MCF 10A (cell line): ENCODE results near the gene DNAH6. TPM values are rescaled to one million over a fixed set of nuclear protein-coding genes. Genes with fewer than 3 reads are reported as not detected.

Experiments used
- BruUV-seq: library from RNA; stranded (reverse); fragments of 400-500 nt; replicated peaks from 2 replicates; lab custom pipeline; 2021; lab: Mats Ljungman, UMichigan
- CTCF ChIA-PET: fragments of 300-600 bp; sonication (Branson Sonifier 250); formaldehyde crosslinking; extraction: SDS; loops from one replicate; lab custom pipeline; 2021; ENCODE audit warnings: antibody characterized with exemption, inconsistent platforms; lab: Yijun Ruan, JAX
- POLR2A ChIA-PET: fragments of 300-600, 350-650 bp; sonication (Branson Sonifier 250); formaldehyde crosslinking; extraction: SDS; loops from one replicate; lab custom pipeline; 2020; ENCODE audit warnings: antibody characterized with exemption, inconsistent platforms; lab: Yijun Ruan, JAX
- DNase-seq: peaks from one replicate; pipeline ENCODE4 v3.0.0-alpha.2; 2018; ENCODE audit not compliant: unreplicated experiment
- H3K27ac Mint-ChIP-seq: one replicate; pipeline ENCODE4 v1.8.0; 2022; ENCODE audit warnings: mild to moderate bottlenecking, low read depth, mixed read lengths; ENCODE audit not compliant: unreplicated experiment
- H3K27me3 Mint-ChIP-seq: one replicate; pipeline ENCODE4 v1.8.0; 2022; ENCODE audit warnings: mixed read lengths; ENCODE audit not compliant: insufficient read depth, unreplicated experiment
- H3K36me3 Mint-ChIP-seq: one replicate; pipeline ENCODE4 v1.8.0; 2022; ENCODE audit warnings: mild to moderate bottlenecking, moderate library complexity, mixed read lengths; ENCODE audit not compliant: insufficient read depth, unreplicated experiment
- H3K4me1 Mint-ChIP-seq: one replicate; pipeline ENCODE4 v1.8.0; 2022; ENCODE audit warnings: mixed read lengths; ENCODE audit not compliant: insufficient read depth, unreplicated experiment
- H3K4me3 Mint-ChIP-seq: one replicate; pipeline ENCODE4 v1.8.0; 2022; ENCODE audit warnings: mild to moderate bottlenecking, moderate library complexity, mixed read lengths; ENCODE audit not compliant: unreplicated experiment
- H3K9me3 Mint-ChIP-seq: one replicate; pipeline ENCODE4 v1.8.0; 2022; ENCODE audit warnings: mixed read lengths; ENCODE audit not compliant: unreplicated experiment
- CTCF ChIP-seq: fragments of 200-600 bp; IDR thresholded peaks from one replicate; pipeline ENCODE4 v1.8.0; 2022; ENCODE audit warnings: antibody characterized with exemption, mild to moderate bottlenecking; ENCODE audit not compliant: unreplicated experiment
- intact Hi-C: fragments of 100-400 bp; cut with micrococcal nuclease; formaldehyde crosslinking; loops from 2 replicates; pipeline ENCODE4 v1.14.1; 2022
- total RNA-seq: library from RNA; stranded (reverse); gene quantifications from 2 replicates; pipeline ENCODE4 v1.2.3, GENCODE V29; 2022

DNAH6 gene
- total RNA-seq, 1 experiment from 2014 or later = 0.14 TPM

DNA sequence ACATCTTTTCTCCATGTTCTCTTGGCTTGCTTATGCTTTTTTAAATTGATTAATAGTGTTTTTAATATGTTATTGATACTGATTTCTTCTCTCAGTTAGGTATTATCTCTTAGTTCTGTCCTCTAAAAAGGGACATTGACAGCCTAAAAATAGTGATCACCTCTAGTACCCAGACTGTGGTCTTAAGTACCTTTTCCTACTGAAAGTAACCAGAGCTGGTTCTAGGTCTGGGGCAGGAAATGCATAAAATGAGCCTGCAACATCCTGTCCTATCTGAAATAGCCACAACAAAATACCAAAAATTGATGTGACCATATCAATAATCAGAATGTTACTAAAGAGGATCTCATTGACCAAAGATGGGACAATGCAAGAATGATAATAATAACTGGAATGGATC lies 113.3 kb downstream of the DNAH6 start:
- intact Hi-C loops = no loop called here
- CTCF ChIA-PET = interaction anchor here (0.6 to 4.3 kb wide), 4 partner anchors 10 to 220 kb away, joined by 3 to 16 read pairs (median 9); no protein-coding TSS in a partner anchor
- Mint-ChIP-seq H3K4me1 (peaks cover 5% of the 10 kb centered on the region), H3K36me3 (no peaks in the 10 kb centered on the region), H3K27ac (no peak overlapping the region), H3K27me3 (no peaks in the 10 kb centered on the region), H3K4me3 (no peak overlapping the region), H3K9me3 (no peaks in the 10 kb centered on the region)
- no peak for DNase-seq
- TF ChIP-seq CTCF = no peak
- POLR2A ChIA-PET = no interaction called here
- BruUV-seq = no TSS peak

- no peak overlapping the region for H3K27ac Mint-ChIP-seq
- peak; percentile 47 for DNase-seq
- H3K4me1 Mint-ChIP-seq = peaks cover 5% of the 10 kb centered on the region
- intact Hi-C loops = loop anchor here (1.0 to 5.0 kb wide), 5 partner anchors 136 to 296 kb away; partner anchors contain the start of gene TRABD2A
- H3K9me3 Mint-ChIP-seq = no peaks in the 10 kb centered on the region
- no peak overlapping the region for H3K4me3 Mint-ChIP-seq
- BruUV-seq = no TSS peak
- no peaks in the 10 kb centered on the region for H3K27me3 Mint-ChIP-seq
- H3K36me3 Mint-ChIP-seq = no peaks in the 10 kb centered on the region
- TF ChIP-seq CTCF = peak; percentile 70
- ChIA-PET POLR2A (interaction anchor here (0.7 to 1.0 kb wide), 2 partner anchors 129 to 210 kb away, joined by 4 to 5 read pairs; no protein-coding TSS in a partner anchor), CTCF (interaction anchor here (0.6 to 4.3 kb wide), 10 partner anchors 9 to 316 kb away, joined by 3 to 16 read pairs (median 4); no protein-coding TSS in a partner anchor)
Observed at GRCh38 chr2:84631047-84631446, 114.7 kb downstream of the DNAH6 start.

- Mint-ChIP-seq H3K27me3 (no peaks in the 10 kb centered on the region), H3K4me1 (peaks cover 5% of the 10 kb centered on the region), H3K4me3 (no peak overlapping the region), H3K36me3 (no peaks in the 10 kb centered on the region), H3K9me3 (no peaks in the 10 kb centered on the region), H3K27ac (no peak overlapping the region)
- DNase-seq = no peak
- no peak for TF ChIP-seq CTCF
- ChIA-PET POLR2A (no interaction called here), CTCF (interaction anchor here (0.6 to 4.3 kb wide), 11 partner anchors 8 to 399 kb away, joined by 3 to 16 read pairs (median 3); no protein-coding TSS in a partner anchor)
- BruUV-seq = no TSS peak
- intact Hi-C loops = loop anchor here (1.0 to 5.0 kb wide), 5 partner anchors 137 to 295 kb away; partner anchors contain the start of gene TRABD2A
Observed at GRCh38 chr2:84631985-84632384, 115.7 kb downstream of the DNAH6 start.

DNA sequence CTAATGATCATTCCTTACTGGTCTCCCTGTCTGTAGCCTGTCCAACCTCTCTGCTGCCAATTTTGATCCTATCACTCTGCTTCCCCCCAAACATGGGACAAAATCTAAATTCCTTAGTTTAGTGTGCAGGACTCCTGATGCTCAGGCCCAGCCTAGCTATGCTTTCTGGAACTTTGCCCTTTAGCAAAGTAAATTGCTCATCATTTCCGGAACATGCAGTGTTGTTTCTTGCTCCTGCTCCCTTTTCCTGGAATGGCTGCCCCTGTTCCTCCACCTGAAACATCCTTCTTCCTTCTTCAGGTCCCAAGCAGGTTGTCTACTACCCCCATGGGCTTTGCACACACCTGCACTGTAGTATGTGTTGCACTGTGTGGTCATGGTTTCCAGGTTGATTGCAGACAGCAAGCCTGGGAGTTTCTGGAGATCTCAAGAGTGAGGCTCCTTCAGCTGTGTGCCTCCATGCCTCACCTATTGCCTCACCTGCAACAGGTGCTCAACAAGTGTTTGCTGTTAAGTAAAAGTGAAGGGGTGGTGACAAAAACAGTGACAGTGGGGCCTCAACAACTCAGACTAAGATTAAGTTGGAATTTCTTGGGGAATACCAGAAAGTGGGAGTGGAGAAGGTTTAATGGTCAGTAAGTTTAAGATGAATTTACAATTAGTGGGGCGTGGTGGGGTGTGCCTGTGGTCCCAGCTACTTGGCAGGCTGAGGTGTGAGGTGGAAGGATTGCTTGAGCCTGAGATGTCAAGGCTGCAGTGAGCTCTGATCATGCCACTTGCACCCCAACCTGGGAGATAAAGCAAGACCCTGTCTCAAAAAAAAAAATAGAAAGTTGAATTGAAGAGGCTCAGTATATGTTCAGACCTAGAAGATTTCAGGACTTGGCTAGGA lies 120.0 kb downstream of the DNAH6 start:
- Mint-ChIP-seq H3K36me3 (no peaks in the 10 kb centered on the region), H3K27me3 (no peaks in the 10 kb centered on the region), H3K27ac (no peak overlapping the region), H3K4me3 (no peak overlapping the region), H3K9me3 (peaks cover 4% of the 10 kb centered on the region), H3K4me1 (no peaks in the 10 kb centered on the region)
- no TSS peak for BruUV-seq
- ChIA-PET CTCF (interaction anchor here (0.6 to 0.9 kb wide), 4 partner anchors 15 to 1928 kb away, joined by 3 read pairs; no protein-coding TSS in a partner anchor), POLR2A (interaction anchor here (0.7 kb wide), 1 partner anchor 123 kb away, joined by 4 read pairs; no protein-coding TSS in a partner anchor)
- peak; percentile 18 for DNase-seq
- no peak for TF ChIP-seq CTCF
- intact Hi-C loops = no loop called here
